Activated T-cell treated with anti-CD3 and anti-CD28 coated beads, Interleukin-2, amount 50 U/mL, for 4 hours (primary cell): ENCODE data around the gene TMEM125. TPM values are rescaled to one million over a fixed set of nuclear protein-coding genes. Genes with fewer than 3 reads are reported as not detected.

ENCODE experiments used
- ATAC-seq, 2 donors: fragments of 200-7000 bp; cut with Tn5 transposase; one replicate each; pipeline ENCODE4 v1.10.0; 2021
- DNase-seq: peaks from one replicate; pipeline ENCODE4 v3.0.0-alpha.2; 2020
- H3K27me3 Mint-ChIP-seq: one replicate; pipeline ENCODE4 v1.8.0; 2021; ENCODE audit warnings: low read depth, mixed read lengths
- H3K36me3 Mint-ChIP-seq: one replicate; pipeline ENCODE4 v1.8.0; 2022; ENCODE audit warnings: mixed read lengths; ENCODE audit not compliant: insufficient read depth
- H3K4me1 Mint-ChIP-seq: one replicate; pipeline ENCODE4 v1.8.0; 2021; ENCODE audit warnings: low read depth, mixed read lengths
- H3K4me3 Mint-ChIP-seq: one replicate; pipeline ENCODE4 v1.8.0; 2021; ENCODE audit warnings: mild to moderate bottlenecking, moderate library complexity, mixed read lengths
- H3K9me3 Mint-ChIP-seq: one replicate; pipeline ENCODE4 v1.8.0; 2021; ENCODE audit warnings: mixed read lengths
- total RNA-seq, 3 donors: library from RNA; stranded (reverse); gene quantifications; one replicate each; pipeline ENCODE4 v1.2.1, GENCODE V29; 2021

Gene TMEM125
- total RNA-seq, 3 donors from 2014 or later, result not detected

- Mint-ChIP-seq H3K27me3 (peaks cover 7% of the 10 kb centered on the region), H3K36me3 (no peaks in the 10 kb centered on the region), H3K4me3 (no peak overlapping the region), H3K4me1 (no peaks in the 10 kb centered on the region), H3K9me3 (no peaks in the 10 kb centered on the region)
- DNase-seq, result no peak
- no peak for ATAC-seq
Observed at GRCh38 chr1:43256675-43257570, 12.9 kb upstream of the TMEM125 start.

- H3K36me3 Mint-ChIP-seq, result no peaks in the 10 kb centered on the region
- no peak for ATAC-seq
Observed at GRCh38 chr1:43258370-43258769, 11.4 kb upstream of the TMEM125 start.

GRCh38 chr1:43265431-43265830 lies 4.4 kb upstream of the TMEM125 start:
- DNase-seq, result no peak
- Mint-ChIP-seq H3K4me3 (no peak overlapping the region), H3K27me3 (peaks cover 13% of the 10 kb centered on the region), H3K36me3 (no peaks in the 10 kb centered on the region), H3K9me3 (peaks cover 5% of the 10 kb centered on the region), H3K4me1 (peaks cover 1% of the 10 kb centered on the region)
- ATAC-seq, result no peak

More at GRCh38 chr1:43258370-43258769, 11.4 kb upstream of the TMEM125 start:
- no peak for DNase-seq
- H3K27me3 Mint-ChIP-seq, result peaks cover 1% of the 10 kb centered on the region
- peaks cover under 1% of the 10 kb centered on the region for H3K9me3 Mint-ChIP-seq
- no peak overlapping the region for H3K4me3 Mint-ChIP-seq
- H3K4me1 Mint-ChIP-seq, result no peaks in the 10 kb centered on the region

- H3K27me3 Mint-ChIP-seq, result peaks cover 18% of the 10 kb centered on the region
- H3K9me3 Mint-ChIP-seq, result peaks cover 5% of the 10 kb centered on the region
- H3K36me3 Mint-ChIP-seq, result no peaks in the 10 kb centered on the region
- ATAC-seq, result no peak
- H3K4me3 Mint-ChIP-seq, result no peak overlapping the region
- peaks cover 13% of the 10 kb centered on the region for H3K4me1 Mint-ChIP-seq
- no peak for DNase-seq
Observed at GRCh38 chr1:43266881-43267280, 2.9 kb upstream of the TMEM125 start.

GRCh38 chr1:43267291-43267805 lies 2.4 kb upstream of the TMEM125 start:
- ATAC-seq (no peak), DNase-seq (no peak)
- Mint-ChIP-seq H3K36me3 (no peaks in the 10 kb centered on the region), H3K27me3 (peaks cover 21% of the 10 kb centered on the region), H3K9me3 (peaks cover 5% of the 10 kb centered on the region), H3K4me3 (no peak overlapping the region), H3K4me1 (peaks cover 13% of the 10 kb centered on the region)

- Mint-ChIP-seq H3K27me3 (peaks cover 21% of the 10 kb centered on the region), H3K4me1 (peaks cover 13% of the 10 kb centered on the region), H3K36me3 (no peaks in the 10 kb centered on the region), H3K9me3 (peaks cover 5% of the 10 kb centered on the region), H3K4me3 (no peak overlapping the region)
- no peak for DNase-seq
- no peak for ATAC-seq
Observed at GRCh38 chr1:43267818-43268425, 1.9 kb upstream of the TMEM125 start.

GRCh38 chr1:43270421-43271095 lies 775 bp downstream of the TMEM125 start:
- ATAC-seq (peak in 1 of 2 donors; percentile 23), DNase-seq (no peak)
- peaks cover 24% of the 10 kb centered on the region for H3K4me1 Mint-ChIP-seq
- H3K27me3 Mint-ChIP-seq, result peaks cover 19% of the 10 kb centered on the region
- H3K36me3 Mint-ChIP-seq, result peaks cover 2% of the 10 kb centered on the region
- peak overlapping the region; percentile 16 for H3K4me3 Mint-ChIP-seq
- H3K9me3 Mint-ChIP-seq, result peaks cover 3% of the 10 kb centered on the region

- H3K4me1 Mint-ChIP-seq, result peaks cover 24% of the 10 kb centered on the region
- H3K36me3 Mint-ChIP-seq, result peaks cover 2% of the 10 kb centered on the region
- H3K27me3 Mint-ChIP-seq, result peaks cover 21% of the 10 kb centered on the region
- peak overlapping the region; percentile 16 for H3K4me3 Mint-ChIP-seq
- ATAC-seq (peak; percentile 45 to 53), DNase-seq (no peak)
- peaks cover 3% of the 10 kb centered on the region for H3K9me3 Mint-ChIP-seq
Observed at GRCh38 chr1:43271186-43272118, 1.7 kb downstream of the TMEM125 start.

GRCh38 chr1:43272161-43272560 lies 2.4 kb downstream of the TMEM125 start:
- DNase-seq (no peak), ATAC-seq (no peak)
- H3K4me3 Mint-ChIP-seq, result no peak overlapping the region
- peaks cover 24% of the 10 kb centered on the region for H3K4me1 Mint-ChIP-seq
- peaks cover 16% of the 10 kb centered on the region for H3K27me3 Mint-ChIP-seq
- peaks cover 3% of the 10 kb centered on the region for H3K9me3 Mint-ChIP-seq
- peaks cover 2% of the 10 kb centered on the region for H3K36me3 Mint-ChIP-seq

GRCh38 chr1:43272576-43273571 lies 3.1 kb downstream of the TMEM125 start:
- Mint-ChIP-seq H3K27me3 (peaks cover 14% of the 10 kb centered on the region), H3K4me1 (peaks cover 24% of the 10 kb centered on the region), H3K9me3 (peaks cover 3% of the 10 kb centered on the region), H3K36me3 (peaks cover 2% of the 10 kb centered on the region), H3K4me3 (no peak overlapping the region)
- DNase-seq (no peak), ATAC-seq (no peak)

- H3K9me3 Mint-ChIP-seq, result peaks cover 3% of the 10 kb centered on the region
- H3K27me3 Mint-ChIP-seq, result peaks cover 12% of the 10 kb centered on the region
- ATAC-seq (no peak), DNase-seq (no peak)
- H3K36me3 Mint-ChIP-seq, result peaks cover 2% of the 10 kb centered on the region
- peaks cover 24% of the 10 kb centered on the region for H3K4me1 Mint-ChIP-seq
- no peak overlapping the region for H3K4me3 Mint-ChIP-seq
Observed at GRCh38 chr1:43273708-43274107, 3.9 kb downstream of the TMEM125 start.

GRCh38 chr1:43274125-43274803 lies 4.5 kb downstream of the TMEM125 start:
- peaks cover 2% of the 10 kb centered on the region for H3K36me3 Mint-ChIP-seq
- peaks cover 3% of the 10 kb centered on the region for H3K9me3 Mint-ChIP-seq
- ATAC-seq (peak; percentile 70 to 79), DNase-seq (no peak)
- no peak overlapping the region for H3K4me3 Mint-ChIP-seq
- peaks cover 12% of the 10 kb centered on the region for H3K27me3 Mint-ChIP-seq
- peaks cover 24% of the 10 kb centered on the region for H3K4me1 Mint-ChIP-seq
